ENCODE measurements around the gene OR2A14.

DNA sequence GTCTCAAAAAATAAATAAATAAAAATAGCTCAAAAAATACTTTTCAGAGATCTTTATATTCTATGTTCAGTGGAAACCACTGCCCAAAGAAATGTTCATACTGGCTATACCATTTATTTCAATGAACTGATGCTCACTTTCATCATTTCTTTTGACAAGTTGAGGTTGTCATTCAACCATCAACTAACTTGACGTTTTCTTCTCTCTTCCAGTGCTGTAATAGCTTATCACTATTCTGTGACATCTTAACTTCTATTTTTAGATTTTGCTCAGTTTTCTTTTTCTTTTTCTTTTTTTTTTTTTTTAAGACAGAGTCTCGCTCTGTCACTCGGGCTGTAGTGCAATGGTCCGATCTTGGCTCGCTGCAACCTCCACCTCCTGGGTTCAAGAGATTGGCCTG, 51.6 kb downstream of the OR2A14 start:
- TF ChIP-seq, protein P1, sequence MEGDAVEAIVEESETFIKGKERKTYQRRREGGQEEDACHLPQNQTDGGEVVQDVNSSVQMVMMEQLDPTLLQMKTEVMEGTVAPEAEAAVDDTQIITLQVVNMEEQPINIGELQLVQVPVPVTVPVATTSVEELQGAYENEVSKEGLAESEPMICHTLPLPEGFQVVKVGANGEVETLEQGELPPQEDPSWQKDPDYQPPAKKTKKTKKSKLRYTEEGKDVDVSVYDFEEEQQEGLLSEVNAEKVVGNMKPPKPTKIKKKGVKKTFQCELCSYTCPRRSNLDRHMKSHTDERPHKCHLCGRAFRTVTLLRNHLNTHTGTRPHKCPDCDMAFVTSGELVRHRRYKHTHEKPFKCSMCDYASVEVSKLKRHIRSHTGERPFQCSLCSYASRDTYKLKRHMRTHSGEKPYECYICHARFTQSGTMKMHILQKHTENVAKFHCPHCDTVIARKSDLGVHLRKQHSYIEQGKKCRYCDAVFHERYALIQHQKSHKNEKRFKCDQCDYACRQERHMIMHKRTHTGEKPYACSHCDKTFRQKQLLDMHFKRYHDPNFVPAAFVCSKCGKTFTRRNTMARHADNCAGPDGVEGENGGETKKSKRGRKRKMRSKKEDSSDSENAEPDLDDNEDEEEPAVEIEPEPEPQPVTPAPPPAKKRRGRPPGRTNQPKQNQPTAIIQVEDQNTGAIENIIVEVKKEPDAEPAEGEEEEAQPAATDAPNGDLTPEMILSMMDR (IDR thresholded peaks at IDR 0.05), result no peak
- TF ChIP-seq POLR2A (IDR thresholded peaks at IDR 0.05), result no peak
